Mucosa of descending colon (tissue), 3 donors: ENCODE data around the gene PEX12. TPM values are rescaled to one million over a fixed set of nuclear protein-coding genes. Genes with fewer than 3 reads are reported as not detected.

Source experiments
- ATAC-seq: fragments of 200-7000 bp; cut with Tn5 transposase; one replicate; pipeline ENCODE4 v1.9.1; 2020; ENCODE audit warnings: mild to moderate bottlenecking, moderate library complexity
- DNase-seq, 3 donors: peaks; one replicate each; pipeline ENCODE4 v3.0.0-alpha.2; 2020
- H3K36me3 ChIP-seq: fragments of 200-600 bp; one replicate; pipeline ENCODE4 v1.8.0; 2021; ENCODE audit warnings: low read depth, mild to moderate bottlenecking
- H3K4me1 ChIP-seq: fragments of 200-600 bp; one replicate; pipeline ENCODE4 v1.8.0; 2021; ENCODE audit warnings: low read depth, mild to moderate bottlenecking
- H3K4me3 ChIP-seq: fragments of 200-600 bp; one replicate; pipeline ENCODE4 v1.8.0; 2021; ENCODE audit warnings: mild to moderate bottlenecking
- H3K9me3 ChIP-seq: fragments of 200-600 bp; one replicate; pipeline ENCODE4 v1.8.0; 2021; ENCODE audit warnings: mild to moderate bottlenecking
- intact Hi-C, 2 donors: fragments of 100-400 bp; cut with DNase I in 1 of 2; cut with micrococcal nuclease in 1 of 2; formaldehyde crosslinking; loops; one replicate each; pipeline versions ENCODE4 v1.11.0 to v1.11.1; 2022; cut with DNase I, micrococcal nuclease
- long read RNA-seq, 2 donors: library from polyadenylated mRNA; unstranded; transcript quantifications; one replicate each; pipeline ENCODE4 v2.0.0, GENCODE V29; 2019 to 2021
- total RNA-seq, 3 donors: library from RNA; stranded (reverse); fragmentation: NEBNext Ultra II Directional in 2 of 3; extraction: Animal tissue kit (Norgen Biotek cat#: 25700) in 2 of 3; gene quantifications; one replicate each; pipeline versions ENCODE4 v1.2.1 to v1.2.4, GENCODE V29; 2021 to 2023
- TF ChIP-seq, protein P1 (sequence below): fragments of 200-600 bp; IDR thresholded peaks from one replicate; pipeline ENCODE4 v1.8.0; 2022; ENCODE audit warnings: antibody characterized with exemption, mild to moderate bottlenecking
- donor health status: DM: no; HTN: no; CAD: no; lungs with moderate emphysema.
- donor health status: DM: no; HTN: no; CAD: no.
- donor health status: DM: no; HTN: yes; CAD: no.

The PEX12 gene
- 1 to 10 TPM; 2.8 to 4.9 (median 3.8) TPM for total RNA-seq
- long read RNA-seq, donor 1, partial matches to known transcripts, result 0 of 2 reads
- long read RNA-seq, donor 1, other reads (novel, unspliced or antisense), result 0 of 2 reads
- long read RNA-seq, donor 2, result 0 reads

DNA sequence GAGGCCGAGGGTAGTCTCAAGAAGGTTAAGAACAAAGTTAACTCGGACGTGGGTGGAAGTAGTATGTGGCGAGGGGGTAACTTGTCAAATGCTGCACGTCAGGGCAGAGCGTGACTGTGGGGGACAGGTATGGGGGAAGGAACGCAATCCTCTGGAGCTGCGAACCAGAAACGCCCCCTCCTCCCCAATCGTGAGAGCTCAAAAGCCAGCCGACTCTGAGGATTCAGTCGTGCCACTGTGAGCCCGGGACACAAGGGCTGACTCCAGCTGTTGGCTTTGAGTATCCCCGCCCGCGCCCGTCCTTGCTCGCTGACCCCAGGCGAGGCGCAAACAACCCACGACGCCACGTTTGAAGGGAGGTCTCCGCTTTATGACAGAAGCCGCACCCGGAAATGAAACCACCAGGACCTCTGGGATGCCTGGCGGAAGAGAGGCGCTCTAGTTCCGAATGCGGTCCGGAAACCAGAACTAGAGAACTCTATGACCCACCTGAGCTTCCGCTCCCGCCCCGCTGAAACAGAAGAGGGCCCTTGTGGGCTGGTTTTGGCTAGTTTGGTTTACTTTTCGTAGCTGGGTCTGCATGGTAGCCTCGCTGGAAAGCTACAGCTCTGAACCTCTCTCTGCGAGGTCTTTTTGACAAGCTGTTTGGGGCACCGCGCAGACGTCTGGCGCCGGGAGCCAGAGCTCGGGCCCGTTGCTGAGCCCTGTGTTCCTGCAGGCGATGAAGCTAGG is at the start of gene PEX12:
PEX12 (minus strand) TSS at position 375 of the 732 bp plus-strand sequence. CDS start 550 bp downstream, outside the sequence.
- H3K36me3 ChIP-seq, result no peaks in the 10 kb centered on the region
- ATAC-seq (peak; percentile 98), DNase-seq (peak; percentile 88 to 93 (median 92))
- no peaks in the 10 kb centered on the region for H3K9me3 ChIP-seq
- intact Hi-C loops, result no loop called here
- H3K4me1 ChIP-seq, result no peaks in the 10 kb centered on the region
- TF ChIP-seq, protein P1, sequence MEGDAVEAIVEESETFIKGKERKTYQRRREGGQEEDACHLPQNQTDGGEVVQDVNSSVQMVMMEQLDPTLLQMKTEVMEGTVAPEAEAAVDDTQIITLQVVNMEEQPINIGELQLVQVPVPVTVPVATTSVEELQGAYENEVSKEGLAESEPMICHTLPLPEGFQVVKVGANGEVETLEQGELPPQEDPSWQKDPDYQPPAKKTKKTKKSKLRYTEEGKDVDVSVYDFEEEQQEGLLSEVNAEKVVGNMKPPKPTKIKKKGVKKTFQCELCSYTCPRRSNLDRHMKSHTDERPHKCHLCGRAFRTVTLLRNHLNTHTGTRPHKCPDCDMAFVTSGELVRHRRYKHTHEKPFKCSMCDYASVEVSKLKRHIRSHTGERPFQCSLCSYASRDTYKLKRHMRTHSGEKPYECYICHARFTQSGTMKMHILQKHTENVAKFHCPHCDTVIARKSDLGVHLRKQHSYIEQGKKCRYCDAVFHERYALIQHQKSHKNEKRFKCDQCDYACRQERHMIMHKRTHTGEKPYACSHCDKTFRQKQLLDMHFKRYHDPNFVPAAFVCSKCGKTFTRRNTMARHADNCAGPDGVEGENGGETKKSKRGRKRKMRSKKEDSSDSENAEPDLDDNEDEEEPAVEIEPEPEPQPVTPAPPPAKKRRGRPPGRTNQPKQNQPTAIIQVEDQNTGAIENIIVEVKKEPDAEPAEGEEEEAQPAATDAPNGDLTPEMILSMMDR, result no peak
- peak within 1 kb of the TSS; percentile 54 for H3K4me3 ChIP-seq

DNA sequence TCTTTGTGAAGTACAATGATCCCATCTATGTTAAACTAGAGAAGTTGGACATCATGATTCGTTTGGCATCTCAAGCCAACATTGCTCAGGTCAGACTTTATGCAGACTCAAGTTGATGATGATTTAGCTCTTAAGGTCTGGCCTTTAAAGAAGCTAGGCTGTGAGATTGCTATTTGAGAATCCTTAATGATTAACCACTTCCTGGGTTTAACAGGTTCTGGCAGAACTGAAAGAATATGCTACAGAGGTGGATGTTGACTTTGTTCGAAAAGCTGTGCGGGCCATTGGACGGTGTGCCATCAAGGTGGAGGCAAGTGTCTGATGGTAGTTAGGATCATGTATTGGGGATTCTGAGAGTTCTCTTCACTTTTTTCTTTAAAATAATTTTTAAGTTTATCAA is 49.0 kb upstream of the PEX12 start:
- TF ChIP-seq, protein P1, result no peak
- no peaks in the 10 kb centered on the region for H3K9me3 ChIP-seq
- H3K36me3 ChIP-seq, result no peaks in the 10 kb centered on the region
- intact Hi-C loops, result no loop called here
- no peaks in the 10 kb centered on the region for H3K4me1 ChIP-seq
- peak; percentile 84 for ATAC-seq
- H3K4me3 ChIP-seq, result no peak overlapping the region
- no peak for DNase-seq

DNA sequence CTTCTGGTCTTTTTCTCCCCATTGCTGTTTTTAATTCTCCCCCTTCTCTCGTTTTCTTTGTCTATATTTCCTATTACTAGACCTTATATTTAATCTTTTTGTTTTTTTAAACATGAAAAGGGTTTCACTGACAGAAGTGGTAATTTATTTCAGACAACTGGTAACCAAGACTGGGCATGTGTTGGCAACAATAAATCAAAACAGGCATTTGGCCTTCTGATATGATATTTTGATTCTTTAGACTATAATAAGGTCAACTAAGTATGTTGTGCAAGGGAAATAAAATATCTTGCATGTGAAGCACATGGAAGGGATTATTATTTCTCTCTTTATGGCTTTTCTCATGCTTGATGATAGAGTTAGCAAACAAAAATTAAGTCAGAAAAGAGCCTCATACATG is 43.4 kb upstream of the PEX12 start:
- ATAC-seq, result no peak
- H3K36me3 ChIP-seq, result no peaks in the 10 kb centered on the region

DNA sequence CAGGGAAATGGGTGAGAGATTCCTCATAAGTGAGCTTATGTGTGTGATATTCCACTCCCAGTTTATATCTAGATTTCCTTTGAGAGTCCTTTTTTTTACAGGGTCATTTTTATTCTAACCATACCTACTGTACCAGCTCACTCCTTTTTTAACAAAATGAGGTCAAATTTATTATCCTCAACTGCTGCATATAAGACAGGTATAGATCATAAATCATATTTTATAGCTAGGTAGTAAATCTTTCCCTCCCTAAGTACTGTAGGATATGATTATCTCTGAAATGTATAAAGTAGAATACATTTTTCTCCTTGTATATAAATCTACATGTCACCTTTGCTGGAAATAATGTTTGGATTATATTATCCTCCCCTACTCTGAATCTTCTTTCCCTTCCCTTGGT is 40.3 kb upstream of the PEX12 start:
- peak; percentile 76 for ATAC-seq
- TF ChIP-seq, protein P1, result no peak
- DNase-seq, result no peak
- intact Hi-C loops, result no loop called here
- peaks cover 16% of the 10 kb centered on the region for H3K4me1 ChIP-seq
- no peak overlapping the region for H3K4me3 ChIP-seq
- H3K9me3 ChIP-seq, result no peaks in the 10 kb centered on the region
- no peaks in the 10 kb centered on the region for H3K36me3 ChIP-seq

More for the DNA sequence above, 43.4 kb upstream of the PEX12 start:
- intact Hi-C loops, result no loop called here
- DNase-seq, result no peak
- TF ChIP-seq, protein P1, result no peak
- Histone ChIP-seq H3K4me3 (no peak overlapping the region), H3K9me3 (no peaks in the 10 kb centered on the region), H3K4me1 (peaks cover 16% of the 10 kb centered on the region)

DNA sequence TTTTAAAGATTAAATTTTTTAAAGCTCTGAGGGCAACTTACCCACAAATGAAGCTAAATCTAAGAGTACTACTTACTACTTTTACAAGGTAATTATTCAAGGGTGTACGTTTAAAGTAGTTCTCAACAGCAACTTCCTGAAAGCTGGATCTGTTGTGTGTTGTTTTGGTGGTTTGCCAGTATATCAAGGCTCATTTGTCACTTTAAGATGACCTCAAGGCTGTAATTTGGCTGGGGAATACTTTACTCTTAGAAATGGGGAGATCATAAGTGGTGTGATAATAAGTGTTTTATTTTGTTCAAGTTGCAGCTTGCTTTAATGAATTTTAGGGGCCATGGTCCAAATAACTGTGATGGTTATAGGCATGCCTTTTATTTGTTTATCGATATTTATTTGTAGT is 39.1 kb upstream of the PEX12 start:
- TF ChIP-seq, protein P1, result no peak
- Histone ChIP-seq H3K36me3 (no peaks in the 10 kb centered on the region), H3K4me1 (peaks cover 16% of the 10 kb centered on the region), H3K4me3 (no peak overlapping the region), H3K9me3 (no peaks in the 10 kb centered on the region)
- no peak for DNase-seq
- no peak for ATAC-seq
- intact Hi-C loops, result no loop called here
